ENCODE results near the gene PITPNB.

PITPNB gene

DNA sequence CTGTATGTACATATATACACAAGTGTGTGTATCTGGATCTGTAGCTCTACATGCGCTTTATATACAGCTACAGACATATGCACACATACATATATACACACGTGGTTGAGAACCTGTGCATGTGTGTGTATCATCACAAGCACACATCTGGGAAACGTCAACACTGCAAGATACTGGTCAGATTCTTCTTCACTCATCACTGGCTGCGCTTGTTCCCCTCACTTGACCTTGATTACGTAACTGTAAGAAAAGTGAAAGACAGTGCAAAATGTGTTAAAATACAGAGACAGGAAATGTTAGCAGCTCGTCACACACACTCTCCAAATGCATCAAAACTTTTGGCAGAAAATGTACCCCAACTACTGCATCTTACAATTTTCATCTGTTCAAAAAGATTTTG, 65.6 kb downstream of the PITPNB start:
- peaks cover 45% of the 10 kb centered on the region for H3K4me1 ChIP-seq (ENCODE audit: insufficient read depth, low read length)
- WGBS: 96% methylated on average over 6 of the region's 6 CpGs

GRCh38 chr22:27851974-27852746, 66.9 kb downstream of the PITPNB start:
- peaks cover 78% of the 10 kb centered on the region for H3K36me3 ChIP-seq (ENCODE audit: insufficient read depth, low read length)
- WGBS: 86% methylated on average over 7 of the region's 7 CpGs
- no peaks in the 10 kb centered on the region for H3K9me3 ChIP-seq (ENCODE audit: insufficient read depth, low read depth, low read length)
- H3K27ac ChIP-seq (ENCODE audit: low read depth, low read length): peak overlapping the region; percentile 92; the same call in 1 of the 2 replicates
- no peak overlapping the region for H3K9ac ChIP-seq (ENCODE audit: low read depth, low read length)
- no peak overlapping the region for H3K4me3 ChIP-seq (ENCODE audit: low read length)
- peaks cover 45% of the 10 kb centered on the region for H3K4me1 ChIP-seq (ENCODE audit: insufficient read depth, low read length)
- no peaks in the 10 kb centered on the region for H3K27me3 ChIP-seq (ENCODE audit: insufficient read depth, low read length)

More for the DNA sequence above, 65.6 kb downstream of the PITPNB start:
- Histone ChIP-seq H3K4me3 (ENCODE audit: low read length) (no peak overlapping the region), H3K27ac (ENCODE audit: low read depth, low read length) (no peak overlapping the region), H3K27me3 (ENCODE audit: insufficient read depth, low read length) (no peaks in the 10 kb centered on the region), H3K36me3 (ENCODE audit: insufficient read depth, low read length) (peaks cover 85% of the 10 kb centered on the region), H3K9ac (ENCODE audit: low read depth, low read length) (no peak overlapping the region), H3K9me3 (ENCODE audit: insufficient read depth, low read depth, low read length) (no peaks in the 10 kb centered on the region)

- H3K27me3 ChIP-seq (ENCODE audit: insufficient read depth, low read length): no peaks in the 10 kb centered on the region
- peaks cover 51% of the 10 kb centered on the region for H3K4me1 ChIP-seq (ENCODE audit: insufficient read depth, low read length)
- H3K4me3 ChIP-seq (ENCODE audit: low read length): no peak overlapping the region
- no peaks in the 10 kb centered on the region for H3K9me3 ChIP-seq (ENCODE audit: insufficient read depth, low read depth, low read length)
- 57% methylated on average over 6 of the region's 6 CpGs for WGBS
- peaks cover 57% of the 10 kb centered on the region for H3K36me3 ChIP-seq (ENCODE audit: insufficient read depth, low read length)
- peak overlapping the region; percentile 92 for H3K27ac ChIP-seq (ENCODE audit: low read depth, low read length)
- peak overlapping the region; percentile 57 for H3K9ac ChIP-seq (ENCODE audit: low read depth, low read length)
Measured at GRCh38 chr22:27850000-27850521, 69.0 kb downstream of the PITPNB start.

GRCh38 chr22:27848005-27848404, 71.1 kb downstream of the PITPNB start:
- peaks cover 51% of the 10 kb centered on the region for H3K4me1 ChIP-seq (ENCODE audit: insufficient read depth, low read length)
- no peak overlapping the region for H3K27ac ChIP-seq (ENCODE audit: low read depth, low read length)
- 89% methylated on average over 1 of the region's 1 CpG for WGBS
- H3K9me3 ChIP-seq (ENCODE audit: insufficient read depth, low read depth, low read length): no peaks in the 10 kb centered on the region
- no peak overlapping the region for H3K9ac ChIP-seq (ENCODE audit: low read depth, low read length)
- H3K4me3 ChIP-seq (ENCODE audit: low read length): no peak overlapping the region
- H3K36me3 ChIP-seq (ENCODE audit: insufficient read depth, low read length): peaks cover 36% of the 10 kb centered on the region
- H3K27me3 ChIP-seq (ENCODE audit: insufficient read depth, low read length): no peaks in the 10 kb centered on the region

GRCh38 chr22:27846910-27847309, 72.1 kb downstream of the PITPNB start:
- no peak overlapping the region for H3K9ac ChIP-seq (ENCODE audit: low read depth, low read length)
- H3K27ac ChIP-seq (ENCODE audit: low read depth, low read length): no peak overlapping the region
- H3K9me3 ChIP-seq (ENCODE audit: insufficient read depth, low read depth, low read length): no peaks in the 10 kb centered on the region
- H3K27me3 ChIP-seq (ENCODE audit: insufficient read depth, low read length): no peaks in the 10 kb centered on the region
- H3K36me3 ChIP-seq (ENCODE audit: insufficient read depth, low read length): peaks cover 25% of the 10 kb centered on the region
- no peak overlapping the region for H3K4me3 ChIP-seq (ENCODE audit: low read length)
- 94% methylated on average over 9 of the region's 9 CpGs for WGBS
- peaks cover 43% of the 10 kb centered on the region for H3K4me1 ChIP-seq (ENCODE audit: insufficient read depth, low read length)

DNA sequence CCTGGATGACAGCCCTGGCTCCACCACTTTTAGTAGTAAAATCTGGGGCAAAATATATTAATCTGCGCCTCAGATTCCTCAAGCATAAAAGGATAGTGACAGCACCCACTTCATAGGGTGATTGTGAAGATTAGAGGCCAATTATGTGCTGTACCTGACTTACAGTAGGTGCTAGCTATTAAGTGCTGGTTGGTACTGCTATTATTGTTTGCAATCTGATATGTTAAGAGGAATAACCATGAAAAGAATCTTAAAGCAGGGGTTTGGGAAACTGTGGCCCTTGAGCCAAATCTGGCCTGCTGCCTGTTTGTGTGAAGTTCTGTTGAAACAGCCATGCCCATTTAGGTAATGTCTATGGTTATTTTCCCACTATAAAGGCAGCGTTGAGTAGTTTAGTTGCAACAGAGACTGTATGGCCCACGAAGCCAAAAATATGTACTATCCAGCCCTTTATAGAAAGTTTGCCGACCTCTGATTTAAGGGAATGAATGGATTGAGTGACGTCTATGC, 72.8 kb downstream of the PITPNB start:
- peaks cover 37% of the 10 kb centered on the region for H3K4me1 ChIP-seq (ENCODE audit: insufficient read depth, low read length)

DNA sequence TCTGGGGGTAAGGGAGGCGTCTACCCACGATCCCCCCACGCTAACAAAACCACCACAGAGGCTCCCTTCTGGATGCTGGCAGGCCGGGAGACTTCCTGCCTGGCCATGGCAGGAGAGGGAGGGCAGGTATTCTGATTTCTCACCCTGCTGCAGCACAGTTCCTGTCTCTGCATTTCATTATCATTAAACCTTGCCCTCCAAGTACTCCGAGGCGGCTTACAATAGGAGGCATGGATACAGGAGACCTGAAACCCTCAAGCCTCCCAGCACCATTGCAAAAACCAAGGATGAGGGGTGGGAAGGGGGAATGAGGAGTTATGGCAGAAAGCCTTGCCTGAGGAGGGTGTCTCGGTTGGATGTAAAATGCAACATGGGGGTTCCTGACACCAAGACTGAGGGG, 73.4 kb downstream of the PITPNB start:
- 55% methylated on average over 4 of the region's 7 CpGs for WGBS
- Histone ChIP-seq H3K4me3 (ENCODE audit: low read length) (no peak overlapping the region), H3K27me3 (ENCODE audit: insufficient read depth, low read length) (no peaks in the 10 kb centered on the region), H3K9me3 (ENCODE audit: insufficient read depth, low read depth, low read length) (no peaks in the 10 kb centered on the region), H3K9ac (ENCODE audit: low read depth, low read length) (no peak overlapping the region), H3K36me3 (ENCODE audit: insufficient read depth, low read length) (peaks cover 13% of the 10 kb centered on the region), H3K4me1 (ENCODE audit: insufficient read depth, low read length) (peaks cover 31% of the 10 kb centered on the region), H3K27ac (ENCODE audit: low read depth, low read length) (peak overlapping the region; percentile 54)

More for the DNA sequence above, 72.8 kb downstream of the PITPNB start:
- Histone ChIP-seq H3K27ac (ENCODE audit: low read depth, low read length) (no peak overlapping the region), H3K27me3 (ENCODE audit: insufficient read depth, low read length) (no peaks in the 10 kb centered on the region), H3K4me3 (ENCODE audit: low read length) (no peak overlapping the region), H3K9ac (ENCODE audit: low read depth, low read length) (no peak overlapping the region), H3K36me3 (ENCODE audit: insufficient read depth, low read length) (peaks cover 19% of the 10 kb centered on the region), H3K9me3 (ENCODE audit: insufficient read depth, low read depth, low read length) (no peaks in the 10 kb centered on the region)
- 90% methylated on average over 5 of the region's 5 CpGs for WGBS

DNA sequence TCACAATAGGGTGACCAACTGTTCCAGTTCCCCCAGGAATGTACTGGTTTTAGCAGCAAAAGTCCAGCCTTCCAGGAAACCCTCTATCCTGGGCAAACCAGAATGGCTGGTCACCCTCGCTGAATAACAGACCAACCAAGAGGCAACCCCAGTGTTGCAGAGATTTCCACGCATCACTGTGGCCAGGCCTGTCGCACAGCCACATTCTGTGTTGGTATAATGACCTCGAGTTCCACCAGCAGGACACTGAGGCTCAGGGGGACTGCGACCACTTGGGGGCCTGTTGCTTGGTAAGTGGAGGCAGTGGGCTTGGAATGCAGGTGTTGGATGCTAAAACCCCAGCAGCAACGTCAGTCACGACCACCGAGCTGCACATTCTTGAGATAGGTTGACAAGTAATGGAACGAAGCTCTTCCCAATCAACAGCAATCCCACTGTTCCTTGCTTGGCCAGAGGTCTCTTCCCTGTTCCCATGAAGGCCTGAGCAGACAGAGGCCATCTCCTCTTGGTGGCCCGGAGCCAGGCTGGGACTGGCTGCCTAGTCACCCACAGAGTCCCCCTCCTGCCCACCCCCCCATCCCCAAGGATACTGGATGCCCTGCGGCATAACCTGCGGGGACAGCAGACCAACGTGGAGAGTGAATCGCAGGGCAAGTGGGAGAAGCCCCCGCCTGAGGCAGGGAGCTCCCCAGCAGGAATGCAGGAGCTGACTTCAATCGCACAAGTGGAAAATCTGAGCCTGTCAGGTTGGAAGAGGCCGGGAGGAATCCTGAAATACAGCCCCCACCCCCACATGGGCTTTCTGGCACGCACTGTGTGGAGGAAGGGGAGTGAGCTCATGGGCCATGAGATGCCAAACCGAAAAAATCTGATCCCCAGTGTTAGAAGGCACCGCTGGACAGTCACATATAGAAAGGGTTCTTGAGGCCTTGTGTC, 74.1 kb downstream of the PITPNB start:
- H3K9me3 ChIP-seq (ENCODE audit: insufficient read depth, low read depth, low read length): no peaks in the 10 kb centered on the region
- no peak overlapping the region for H3K9ac ChIP-seq (ENCODE audit: low read depth, low read length)
- H3K36me3 ChIP-seq (ENCODE audit: insufficient read depth, low read length): peaks cover 11% of the 10 kb centered on the region
- no peaks in the 10 kb centered on the region for H3K27me3 ChIP-seq (ENCODE audit: insufficient read depth, low read length)
- H3K4me1 ChIP-seq (ENCODE audit: insufficient read depth, low read length): peaks cover 23% of the 10 kb centered on the region
- no peak overlapping the region for H3K4me3 ChIP-seq (ENCODE audit: low read length)
- 79% methylated on average over 19 of the region's 20 CpGs for WGBS
- peak overlapping the region; percentile 54 for H3K27ac ChIP-seq (ENCODE audit: low read depth, low read length)

GRCh38 chr22:27844256-27844655, 74.8 kb downstream of the PITPNB start:
- 85% methylated on average over 6 of the region's 6 CpGs for WGBS
- H3K27me3 ChIP-seq (ENCODE audit: insufficient read depth, low read length): no peaks in the 10 kb centered on the region
- H3K9me3 ChIP-seq (ENCODE audit: insufficient read depth, low read depth, low read length): no peaks in the 10 kb centered on the region
- no peak overlapping the region for H3K27ac ChIP-seq (ENCODE audit: low read depth, low read length)
- H3K4me1 ChIP-seq (ENCODE audit: insufficient read depth, low read length): peaks cover 18% of the 10 kb centered on the region; the same call in 1 of the 2 replicates
- H3K4me3 ChIP-seq (ENCODE audit: low read length): no peak overlapping the region
- H3K9ac ChIP-seq (ENCODE audit: low read depth, low read length): no peak overlapping the region
- peaks cover 11% of the 10 kb centered on the region for H3K36me3 ChIP-seq (ENCODE audit: insufficient read depth, low read length)

- Histone ChIP-seq H3K27ac (ENCODE audit: low read depth, low read length) (no peak overlapping the region), H3K4me1 (ENCODE audit: insufficient read depth, low read length) (peaks cover 18% of the 10 kb centered on the region; the same call in 1 of the 2 replicates), H3K9me3 (ENCODE audit: insufficient read depth, low read depth, low read length) (no peaks in the 10 kb centered on the region), H3K4me3 (ENCODE audit: low read length) (no peak overlapping the region), H3K36me3 (ENCODE audit: insufficient read depth, low read length) (peaks cover 5% of the 10 kb centered on the region), H3K27me3 (ENCODE audit: insufficient read depth, low read length) (no peaks in the 10 kb centered on the region), H3K9ac (ENCODE audit: low read depth, low read length) (no peak overlapping the region)
- WGBS: 85% methylated on average over 7 of the region's 7 CpGs
Measured at GRCh38 chr22:27843441-27843840, 75.6 kb downstream of the PITPNB start.

Data from HUES64 (cell line).